HG03066 (cell line): ENCODE measurements around the gene ZFP90.

Experiments
- ATAC-seq: cut with Tn5 transposase; IDR thresholded peaks from one replicate; pipeline ENCODE4 v1.9.1; 2021; ENCODE audit warnings: low read depth; ENCODE audit not compliant: unreplicated experiment

ZFP90 gene

GRCh38 chr16:68575082-68575481 lies 36.0 kb downstream of the ZFP90 start:
- ATAC-seq = no peak

- no peak for ATAC-seq
These were observed 38.3 kb downstream of the ZFP90 start for GRCh38 chr16:68577352-68577853.

- no peak for ATAC-seq
These were observed 51.3 kb downstream of the ZFP90 start for GRCh38 chr16:68590201-68590994.

- no peak for ATAC-seq
These were observed 53.6 kb downstream of the ZFP90 start for GRCh38 chr16:68592466-68593337.

GRCh38 chr16:68596266-68596665 lies 57.2 kb downstream of the ZFP90 start:
- ATAC-seq = no peak

GRCh38 chr16:68599586-68599985 lies 60.5 kb downstream of the ZFP90 start:
- ATAC-seq = no peak

GRCh38 chr16:68605746-68606145 lies 66.7 kb downstream of the ZFP90 start:
- ATAC-seq = no peak

- ATAC-seq = no peak
These were observed 68.4 kb downstream of the ZFP90 start for GRCh38 chr16:68607443-68607842.

- ATAC-seq = no peak
These were observed 69.2 kb downstream of the ZFP90 start for GRCh38 chr16:68608330-68608729.

GRCh38 chr16:68612996-68613395 lies 73.9 kb downstream of the ZFP90 start:
- ATAC-seq = no peak

GRCh38 chr16:68617734-68618133 lies 78.6 kb downstream of the ZFP90 start:
- ATAC-seq = no peak
